Natural killer cell (primary cell): ENCODE data around the gene PI3. TPM values are rescaled to one million over a fixed set of nuclear protein-coding genes. Genes with fewer than 3 reads are reported as not detected.

ENCODE experiments used
- ATAC-seq, 3 donors: fragments of 150-1000 bp in 2 of 3; fragments of 200-7000 bp in 1 of 3; cut with Tn5 transposase; 1 replicate in 1 of 3; 2 replicates in 2 of 3; pipeline ENCODE4 v1.10.0; 2021; ENCODE audit warnings: mild to moderate bottlenecking in 2 of 3, moderate library complexity in 2 of 3
- DNase-seq, 2 donors: peaks; one replicate each; pipeline versions ENCODE4 v3.0.0 to v3.0.0-alpha.2; 2013 to 2021; ENCODE audit warnings: mixed read lengths in 1 of 2
- H3K27ac ChIP-seq: one replicate; pipeline ENCODE4 v1.5.1; 2013; ENCODE audit warnings: mild to moderate bottlenecking, low read length
- H3K27me3 ChIP-seq: one replicate; pipeline ENCODE4 v1.6.1; 2013; ENCODE audit warnings: low read length; ENCODE audit not compliant: control insufficient read depth, insufficient read depth
- H3K36me3 ChIP-seq: one replicate; pipeline ENCODE4 v1.6.1; 2013; ENCODE audit warnings: low read length; ENCODE audit not compliant: control insufficient read depth, insufficient read depth
- H3K4me1 ChIP-seq: one replicate; pipeline ENCODE4 v1.6.1; 2013; ENCODE audit warnings: low read length; ENCODE audit not compliant: control insufficient read depth, insufficient read depth
- H3K4me3 ChIP-seq: one replicate; pipeline ENCODE4 v1.5.1; 2013; ENCODE audit warnings: low read length
- H3K9me3 ChIP-seq: one replicate; pipeline ENCODE4 v1.6.1; 2013; ENCODE audit warnings: low read length; ENCODE audit not compliant: control insufficient read depth, insufficient read depth
- H3K27ac Mint-ChIP-seq, 2 donors: one replicate each; pipeline ENCODE4 v1.8.0; 2022; ENCODE audit warnings: mild to moderate bottlenecking in 2 of 2, mixed read lengths in 2 of 2, moderate library complexity in 1 of 2
- H3K27me3 Mint-ChIP-seq, 2 donors: one replicate each; pipeline ENCODE4 v1.8.0; 2022; ENCODE audit warnings: low read depth in 2 of 2, mixed read lengths in 2 of 2
- H3K36me3 Mint-ChIP-seq: one replicate; pipeline ENCODE4 v1.8.0; 2022; ENCODE audit warnings: mixed read lengths
- H3K4me1 Mint-ChIP-seq, 2 donors: one replicate each; pipeline ENCODE4 v1.8.0; 2022; ENCODE audit warnings: mixed read lengths in 2 of 2
- H3K4me3 Mint-ChIP-seq: one replicate; pipeline ENCODE4 v1.8.0; 2022; ENCODE audit warnings: mild to moderate bottlenecking, moderate library complexity, mixed read lengths
- H3K9me3 Mint-ChIP-seq, 2 donors: one replicate each; pipeline ENCODE4 v1.8.0; 2022; ENCODE audit warnings: mixed read lengths in 2 of 2
- CTCF ChIP-seq: fragments of 200-600 bp; IDR thresholded peaks from one replicate; pipeline ENCODE4 v1.8.0; 2022; ENCODE audit warnings: antibody characterized with exemption
- WGBS: methylation state at CpG from one replicate; pipeline ENCODE4 v1.1.7; 2013; ENCODE audit warnings: missing lambda C conversion rate; ENCODE audit not compliant: insufficient coverage; 5-methylcytosine and 5-hydroxymethylcytosine counted together
- intact Hi-C: fragments of 100-400 bp; cut with micrococcal nuclease; formaldehyde crosslinking; loops from one replicate; pipeline ENCODE4 v1.14.2; 2022
- total RNA-seq, 4 donors: library from RNA; stranded (reverse); fragments of 120-200 nt in 1 of 4; gene quantifications; one replicate each; pipeline versions ENCODE4 v1.2.3 to v1.2.4, GENCODE V29; 2013 to 2022

Gene PI3
- total RNA-seq, 3 donors from 2014 or later (not counting 1 experiment from before 2014, with no cell fraction given): 2.4 TPM; not detected in 2

- no peaks in the 10 kb centered on the region for H3K9me3 Mint-ChIP-seq
- H3K27me3 Mint-ChIP-seq: peaks cover 22 to 30% of the 10 kb centered on the region in 2 donors
Measured at GRCh38 chr20:45211569-45212474, 37.1 kb downstream of the PI3 start.

GRCh38 chr20:45212836-45213235 lies 38.1 kb downstream of the PI3 start:
- Mint-ChIP-seq H3K27me3 (peaks cover 16 to 31% of the 10 kb centered on the region in 2 donors), H3K27ac (no peak overlapping the region), H3K4me1 (no peaks in the 10 kb centered on the region), H3K4me3 (no peak overlapping the region), H3K36me3 (no peaks in the 10 kb centered on the region), H3K9me3 (no peaks in the 10 kb centered on the region)
- H3K4me3 ChIP-seq: no peak overlapping the region
- no peaks in the 10 kb centered on the region for H3K4me1 ChIP-seq
- ATAC-seq (no peak), DNase-seq (no peak)
- H3K9me3 ChIP-seq: no peaks in the 10 kb centered on the region
- TF ChIP-seq CTCF: no peak
- no CpG with 5 or more reads among the region's 3 CpGs for WGBS
- no peak overlapping the region for H3K27ac ChIP-seq
- no peaks in the 10 kb centered on the region for H3K27me3 ChIP-seq
- intact Hi-C loops: no loop called here
- no peaks in the 10 kb centered on the region for H3K36me3 ChIP-seq

More at GRCh38 chr20:45211569-45212474, 37.1 kb downstream of the PI3 start:
- peaks cover 8% of the 10 kb centered on the region for H3K27me3 ChIP-seq
- Mint-ChIP-seq H3K36me3 (no peaks in the 10 kb centered on the region), H3K4me1 (no peaks in the 10 kb centered on the region), H3K27ac (no peak overlapping the region), H3K4me3 (no peak overlapping the region)
- no peak for ATAC-seq
- no peaks in the 10 kb centered on the region for H3K9me3 ChIP-seq
- no peak for TF ChIP-seq CTCF
- H3K36me3 ChIP-seq: no peaks in the 10 kb centered on the region
- H3K27ac ChIP-seq: no peak overlapping the region
- H3K4me1 ChIP-seq: no peaks in the 10 kb centered on the region
- no peak overlapping the region for H3K4me3 ChIP-seq
- DNase-seq: no peak
- intact Hi-C loops: no loop called here

- ATAC-seq (no peak), DNase-seq (no peak)
- no peaks in the 10 kb centered on the region for H3K36me3 ChIP-seq
- no peak for TF ChIP-seq CTCF
- Mint-ChIP-seq H3K27me3 (peaks cover 31 to 59% of the 10 kb centered on the region in 2 donors), H3K9me3 (no peaks in the 10 kb centered on the region), H3K4me1 (no peaks in the 10 kb centered on the region), H3K27ac (no peak overlapping the region), H3K4me3 (no peak overlapping the region), H3K36me3 (no peaks in the 10 kb centered on the region)
- WGBS: 73% methylated on average over 4 of the region's 4 CpGs
- no peak overlapping the region for H3K4me3 ChIP-seq
- no peaks in the 10 kb centered on the region for H3K27me3 ChIP-seq
- intact Hi-C loops: no loop called here
- no peaks in the 10 kb centered on the region for H3K4me1 ChIP-seq
- H3K9me3 ChIP-seq: no peaks in the 10 kb centered on the region
- no peak overlapping the region for H3K27ac ChIP-seq
Measured at GRCh38 chr20:45218124-45218523, 43.4 kb downstream of the PI3 start.
